Tibial nerve (tissue), 4 donors: ENCODE results near the gene ANXA2R. TPM values are rescaled to one million over a fixed set of nuclear protein-coding genes. Genes with fewer than 3 reads are reported as not detected.

Experiments
- DNase-seq, 2 donors: peaks; one replicate each; pipeline ENCODE4 v3.0.0-alpha.2; 2019; ENCODE audit warnings: low spot score in 2 of 2
- H3K27ac ChIP-seq, 4 donors: fragments of 200-600 bp; sonication (generic) in 3 of 4; one replicate each; pipeline ENCODE4 v1.5.1; 2017 to 2019; ENCODE audit warnings: mild to moderate bottlenecking in 1 of 4
- H3K27me3 ChIP-seq, 2 donors: fragments of 200-600 bp; sonication (generic) in 1 of 2; one replicate each; pipeline versions ENCODE4 v1.5.1 to v1.6.0; 2017 to 2019
- H3K36me3 ChIP-seq, 3 donors: fragments of 200-600 bp; sonication (generic); one replicate each; pipeline ENCODE4 v1.5.1; 2018 to 2019
- H3K4me1 ChIP-seq, 4 donors: fragments of 200-600 bp; sonication (generic) in 3 of 4; one replicate each; pipeline ENCODE4 v1.5.1; 2017 to 2019
- H3K4me3 ChIP-seq, 4 donors: fragments of 200-600 bp; sonication (generic) in 3 of 4; one replicate each; pipeline ENCODE4 v1.5.1; 2017 to 2019; ENCODE audit warnings: mild to moderate bottlenecking in 1 of 4, moderate library complexity in 1 of 4
- H3K9me3 ChIP-seq, 4 donors: fragments of 200-600 bp; sonication (generic) in 3 of 4; one replicate each; pipeline ENCODE4 v1.5.1; 2017 to 2019
- CTCF ChIP-seq, 5 experiments: fragments of 200-600 bp in 3 of 5; fragments of 450-650 bp in 2 of 5; sonication (generic) in 3 of 5; IDR thresholded peaks; one replicate each; pipeline ENCODE4 v1.5.1; 2016 to 2019; ENCODE audit warnings: antibody characterized with exemption in 5 of 5, mild to moderate bottlenecking in 3 of 5, moderate library complexity in 2 of 5
- EP300 ChIP-seq, 2 donors: sonication (generic); formaldehyde crosslinking; IDR thresholded peaks; one replicate each; pipeline ENCODE4 v1.6.1; 2017; ENCODE audit warnings: antibody characterized with exemption in 2 of 2, mild to moderate bottlenecking in 1 of 2
- POLR2A ChIP-seq, 2 donors: fragments of 450-650 bp; IDR thresholded peaks; one replicate each; pipeline ENCODE4 v1.6.1; 2017; ENCODE audit warnings: antibody characterized with exemption in 2 of 2, mild to moderate bottlenecking in 2 of 2, moderate library complexity in 2 of 2
- WGBS, 2 donors: methylation state at CpG; one replicate each; pipeline ENCODE4 v1.1.5; 2018; 5-methylcytosine and 5-hydroxymethylcytosine counted together
- total RNA-seq, 4 donors: library from RNA; depleted of rRNA; stranded (reverse); fragments of >200 nt; gene quantifications; one replicate each; pipeline ENCODE4 v1.1.0, GENCODE V29; 2016

Gene ANXA2R
- total RNA-seq, 4 donors from 2014 or later, result 5.4 to 9.0 (median 8.1) TPM

- Histone ChIP-seq H3K4me1 (peaks cover 0 to 25% (median 5%) of the 10 kb centered on the region in 4 donors), H3K36me3 (no peaks in the 10 kb centered on the region), H3K9me3 (no peaks in the 10 kb centered on the region), H3K27me3 (no peaks in the 10 kb centered on the region), H3K4me3 (peak overlapping the region; percentile 41 to 57 (median 49)), H3K27ac (peak overlapping the region; percentile 67 to 95 (median 94))
- peak; percentile 22 to 47 for DNase-seq
- WGBS, 2 donors, result 1% methylated on average over 25 of the region's 25 CpGs
- TF ChIP-seq EP300 (IDR thresholded peaks at IDR 0.05), result no peak
- TF ChIP-seq CTCF (IDR thresholded peaks at IDR 0.05), result peak in 1 of 5 experiments; percentile 5
Observed at GRCh38 chr5:43007911-43008362, 32.2 kb downstream of the ANXA2R start.

GRCh38 chr5:43007246-43007910 lies 32.7 kb downstream of the ANXA2R start:
- H3K4me3 ChIP-seq, result peak overlapping the region; percentile 41 to 57 (median 49)
- WGBS, 2 donors, result 6% methylated on average over 27 of the region's 27 CpGs
- DNase-seq, result peak; percentile 61 to 73

GRCh38 chr5:43006424-43007202 lies 33.5 kb downstream of the ANXA2R start:
- no peaks in the 10 kb centered on the region for H3K9me3 ChIP-seq
- no peaks in the 10 kb centered on the region for H3K36me3 ChIP-seq
- H3K4me3 ChIP-seq, result peak overlapping the region; percentile 41 to 57 (median 49)
- peaks cover 0 to 25% (median 5%) of the 10 kb centered on the region in 4 donors for H3K4me1 ChIP-seq
- H3K27ac ChIP-seq, result peak overlapping the region; percentile 67 to 95 (median 94)
- WGBS, 2 donors, result 76 to 78% methylated on average over 19 of the region's 19 CpGs
- DNase-seq, result no peak
- TF ChIP-seq CTCF (IDR thresholded peaks at IDR 0.05) (no peak), POLR2A (IDR thresholded peaks at IDR 0.05) (no peak), EP300 (IDR thresholded peaks at IDR 0.05) (no peak)
- H3K27me3 ChIP-seq, result peaks cover 0 to 10% of the 10 kb centered on the region in 2 donors

More at GRCh38 chr5:43007246-43007910, 32.7 kb downstream of the ANXA2R start:
- peaks cover 0 to 25% (median 5%) of the 10 kb centered on the region in 4 donors for H3K4me1 ChIP-seq
- no peaks in the 10 kb centered on the region for H3K9me3 ChIP-seq
- H3K27ac ChIP-seq, result peak overlapping the region; percentile 67 to 95 (median 94)
- H3K27me3 ChIP-seq, result peaks cover 0 to 2% of the 10 kb centered on the region in 2 donors
- TF ChIP-seq CTCF (IDR thresholded peaks at IDR 0.05), result no peak
- TF ChIP-seq EP300 (IDR thresholded peaks at IDR 0.05), result peak in 1 of 2 donors; percentile 75
- peak in 1 of 2 donors; percentile 56 for TF ChIP-seq POLR2A (IDR thresholded peaks at IDR 0.05)
- no peaks in the 10 kb centered on the region for H3K36me3 ChIP-seq

- Histone ChIP-seq H3K27me3 (peaks cover 0 to 26% of the 10 kb centered on the region in 2 donors), H3K4me1 (peaks cover 0 to 21% (median 2%) of the 10 kb centered on the region in 4 donors), H3K27ac (no peak overlapping the region), H3K4me3 (no peak overlapping the region), H3K36me3 (no peaks in the 10 kb centered on the region), H3K9me3 (no peaks in the 10 kb centered on the region)
- WGBS, 2 donors, result 78 to 91% methylated on average over 4 of the region's 4 CpGs
- DNase-seq, result no peak
- no peak for TF ChIP-seq CTCF (IDR thresholded peaks at IDR 0.05)
- no peak for TF ChIP-seq POLR2A (IDR thresholded peaks at IDR 0.05)
- TF ChIP-seq EP300 (IDR thresholded peaks at IDR 0.05), result no peak
Observed at GRCh38 chr5:43005031-43005430, 35.1 kb downstream of the ANXA2R start.

- Histone ChIP-seq H3K27ac (no peak overlapping the region), H3K4me1 (peaks cover 0 to 16% (median 0%) of the 10 kb centered on the region in 4 donors), H3K4me3 (no peak overlapping the region), H3K9me3 (no peaks in the 10 kb centered on the region), H3K36me3 (no peaks in the 10 kb centered on the region), H3K27me3 (peaks cover 0 to 47% of the 10 kb centered on the region in 2 donors)
- DNase-seq, result no peak
- TF ChIP-seq POLR2A (IDR thresholded peaks at IDR 0.05), result no peak
- no peak for TF ChIP-seq EP300 (IDR thresholded peaks at IDR 0.05)
- no peak for TF ChIP-seq CTCF (IDR thresholded peaks at IDR 0.05)
Observed at GRCh38 chr5:43001748-43002147, 38.4 kb downstream of the ANXA2R start.
